HUDEP-2 (cell line): ENCODE data around the gene APH1B.

Experiments used
- DNase-seq, 76 experiments: peaks; one replicate each; lab custom pipeline; 2025; ENCODE audit not compliant: unreplicated experiment in 76 of 76; lab: John Stamatoyannopoulos, UW

The APH1B gene

DNA sequence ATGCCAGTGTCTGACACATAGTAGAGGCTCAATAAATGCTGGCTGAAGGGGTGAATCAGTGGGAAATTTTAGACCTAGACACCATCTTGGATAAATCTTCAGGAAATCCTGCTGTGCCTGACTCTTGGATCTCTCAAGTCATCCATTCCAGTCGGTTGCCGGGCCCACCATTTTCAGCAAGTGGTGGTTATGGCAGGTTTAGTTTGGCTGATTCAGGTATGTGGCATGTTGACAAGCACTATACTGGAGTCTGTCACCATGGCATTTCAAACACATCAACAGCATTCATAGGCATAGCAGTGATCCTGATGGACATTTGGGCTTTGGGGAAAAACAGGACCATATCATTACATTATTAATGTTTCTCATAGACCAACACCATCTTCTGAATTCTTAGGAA is 25.7 kb upstream of the APH1B start:
- DNase-seq: no peak

DNA sequence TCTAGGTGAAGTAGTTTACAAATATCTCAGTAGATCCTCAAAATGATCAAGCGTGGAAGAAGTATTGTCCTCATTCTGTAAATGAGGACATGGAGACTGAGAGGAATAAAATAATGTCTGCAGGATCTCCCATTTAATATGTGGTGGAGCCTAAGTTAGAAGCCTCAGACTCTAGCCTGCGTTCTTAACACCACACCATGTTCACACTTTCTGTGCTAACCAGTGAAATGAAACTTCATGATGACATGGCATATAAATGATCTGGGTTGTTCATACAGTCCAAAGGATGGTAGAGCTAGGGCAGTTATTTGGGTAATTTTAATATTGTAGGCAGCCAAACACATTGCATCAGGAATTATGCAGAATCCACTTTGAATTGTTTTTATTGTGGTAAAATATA is 25.1 kb upstream of the APH1B start:
- DNase-seq: no peak

DNA sequence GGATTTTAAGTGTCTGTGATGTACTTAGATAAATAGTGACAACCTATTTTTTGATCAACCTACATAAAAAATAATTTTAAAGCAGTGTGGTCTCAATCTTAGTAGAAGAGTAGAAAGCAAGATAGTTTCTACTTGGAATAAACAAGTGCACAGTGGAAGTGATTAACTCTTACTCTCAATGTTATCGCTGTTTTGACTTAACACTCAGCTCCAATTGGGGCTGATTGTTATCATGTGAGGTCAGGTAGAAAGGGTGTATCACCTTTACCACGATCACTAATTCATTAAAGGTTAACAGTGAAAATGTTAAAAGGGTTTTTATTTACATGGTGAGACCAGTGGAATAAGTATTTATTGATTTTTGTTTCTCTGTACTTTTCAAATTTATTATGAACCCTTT is 22.4 kb upstream of the APH1B start:
- no peak for DNase-seq

GRCh38 chr15:63255489-63255990 is 21.9 kb upstream of the APH1B start:
- DNase-seq: no peak

- DNase-seq: no peak
Measured at GRCh38 chr15:63256433-63257274, 20.8 kb upstream of the APH1B start.

- DNase-seq: peak in 1 of 76 experiments; percentile 13
Measured at GRCh38 chr15:63258658-63259057, 18.7 kb upstream of the APH1B start.

DNA sequence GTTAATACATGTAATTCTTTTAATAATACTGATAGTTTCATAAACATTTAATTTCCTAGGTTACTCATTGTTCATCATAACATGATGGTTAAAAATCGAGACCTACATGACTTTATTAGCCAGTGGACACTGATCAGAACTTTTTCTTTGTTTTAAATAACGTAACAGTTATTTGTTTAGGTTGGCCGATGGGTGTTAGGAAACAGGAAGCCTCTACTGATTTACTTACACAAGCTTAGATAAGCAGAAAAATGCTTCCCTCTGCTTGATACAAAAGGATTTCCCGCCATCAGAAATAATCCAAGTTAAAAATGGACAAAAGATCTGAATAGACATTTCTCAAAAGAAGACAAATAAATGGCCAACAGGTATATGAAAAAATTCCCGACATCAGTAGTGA is 16.6 kb upstream of the APH1B start:
- no peak for DNase-seq

- DNase-seq: no peak
Measured at GRCh38 chr15:63261311-63261710, 16.1 kb upstream of the APH1B start.

- DNase-seq: no peak
Measured at GRCh38 chr15:63263519-63263918, 13.9 kb upstream of the APH1B start.

DNA sequence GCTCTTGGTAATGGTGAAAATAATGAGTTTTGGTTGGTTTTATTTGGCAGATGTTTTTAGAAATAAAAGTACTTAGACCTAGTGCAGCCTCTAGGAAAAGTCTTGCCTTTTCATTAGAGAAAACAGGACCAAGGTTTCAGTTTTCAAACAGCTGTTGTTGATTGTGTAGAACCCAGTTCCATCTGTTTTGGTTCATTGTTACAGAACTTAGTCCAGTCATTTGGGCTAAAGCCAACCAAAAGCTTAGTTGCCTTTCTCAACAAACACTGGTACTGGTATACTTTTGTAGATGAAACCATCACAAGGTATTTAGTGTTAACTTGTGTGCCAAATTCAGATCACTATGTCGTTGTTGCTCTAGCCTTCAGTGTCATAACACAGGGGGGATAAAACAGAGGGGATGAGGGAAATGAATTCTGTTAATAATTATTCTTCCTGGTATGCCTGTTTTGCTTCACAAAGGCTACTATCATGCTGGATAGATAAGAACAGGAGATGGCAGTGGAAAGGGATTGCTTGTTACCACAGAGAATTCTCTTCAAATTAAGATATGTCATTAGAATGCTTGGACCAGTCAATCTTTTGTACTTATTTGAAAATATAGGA is 12.6 kb upstream of the APH1B start:
- DNase-seq: no peak

DNA sequence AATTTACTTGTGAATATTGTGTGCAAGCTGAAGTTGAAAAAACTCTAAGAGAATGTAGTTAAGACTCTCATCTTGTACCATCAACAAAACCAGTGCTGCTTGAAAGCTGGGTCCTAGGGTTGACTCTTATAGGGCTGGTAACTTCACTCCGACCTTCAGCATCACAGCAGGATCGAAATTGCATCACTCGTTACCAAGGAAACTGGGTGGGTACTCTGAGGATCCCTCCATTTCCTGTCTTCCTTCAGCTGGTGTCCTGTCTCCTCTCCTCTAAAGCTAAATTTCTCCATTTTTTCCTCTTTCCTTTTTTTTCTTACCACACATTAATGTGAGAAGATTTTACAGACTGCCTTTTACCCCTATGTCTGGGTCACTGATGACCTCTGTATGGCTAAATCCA is 3.0 kb upstream of the APH1B start:
- no peak for DNase-seq

DNA sequence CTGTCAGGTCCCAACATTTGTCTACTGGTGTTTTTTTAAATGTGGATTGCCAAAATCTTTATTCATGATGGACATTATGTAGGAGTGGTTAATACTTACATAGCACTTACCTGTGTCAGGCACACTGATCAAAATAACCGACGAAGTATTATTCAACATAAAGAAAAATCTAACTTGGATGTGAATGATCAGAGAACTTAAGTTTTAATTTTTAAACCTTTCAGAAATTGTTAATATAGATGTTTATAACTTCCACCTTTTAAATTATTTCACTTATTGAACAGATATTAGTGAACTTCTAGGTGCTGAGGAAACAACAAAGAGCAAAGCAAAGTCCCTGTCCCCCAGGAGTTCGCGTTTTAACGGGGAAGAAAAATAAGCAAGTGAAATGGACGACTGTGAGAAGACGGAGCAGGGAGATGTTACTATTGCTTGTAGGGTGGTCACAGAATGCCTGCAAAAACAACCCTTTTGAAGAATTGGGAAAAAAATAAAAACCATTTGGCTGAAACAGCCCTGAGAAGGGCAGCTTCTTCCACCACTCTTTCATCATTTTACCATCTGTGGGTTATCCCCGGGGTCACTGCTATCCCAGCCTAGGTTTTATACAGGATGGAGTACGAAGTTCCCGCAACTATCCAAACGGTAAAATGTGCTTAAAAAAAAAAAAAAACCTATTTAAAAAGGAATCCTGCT is 915 bp upstream of the APH1B start:
- no peak for DNase-seq

- no peak for DNase-seq
Measured at GRCh38 chr15:63277893-63278456, 570 bp downstream of the APH1B start.

- no peak for DNase-seq
Measured at GRCh38 chr15:63283126-63283525, 5.7 kb downstream of the APH1B start.

DNA sequence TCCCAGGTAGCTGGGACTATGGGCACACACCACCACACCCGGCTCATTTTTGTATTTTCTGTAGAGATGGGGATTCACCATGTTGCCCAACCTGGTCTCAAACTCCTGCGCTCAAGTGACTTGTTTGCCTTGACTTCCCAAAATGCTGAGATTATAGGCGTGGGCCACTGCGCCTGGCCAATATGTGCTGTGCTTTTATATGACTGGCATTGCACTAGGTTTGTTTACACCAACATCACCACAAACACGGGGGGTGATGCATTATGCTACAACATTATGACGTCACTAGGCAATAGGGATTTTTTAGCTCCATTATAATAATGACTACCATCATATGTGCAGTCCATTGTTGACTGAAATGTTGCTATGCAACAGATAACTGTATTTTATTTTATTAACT is 6.9 kb downstream of the APH1B start:
- DNase-seq: no peak

- DNase-seq: no peak
Measured at GRCh38 chr15:63287109-63287508, 9.7 kb downstream of the APH1B start.

GRCh38 chr15:63288342-63288741 is 10.9 kb downstream of the APH1B start:
- DNase-seq: peak in 1 of 76 experiments; percentile 11

- DNase-seq: peak in 26 of 76 experiments; percentile 4 to 50 (median 25)
Measured at GRCh38 chr15:63288778-63289378, 11.5 kb downstream of the APH1B start.

DNA sequence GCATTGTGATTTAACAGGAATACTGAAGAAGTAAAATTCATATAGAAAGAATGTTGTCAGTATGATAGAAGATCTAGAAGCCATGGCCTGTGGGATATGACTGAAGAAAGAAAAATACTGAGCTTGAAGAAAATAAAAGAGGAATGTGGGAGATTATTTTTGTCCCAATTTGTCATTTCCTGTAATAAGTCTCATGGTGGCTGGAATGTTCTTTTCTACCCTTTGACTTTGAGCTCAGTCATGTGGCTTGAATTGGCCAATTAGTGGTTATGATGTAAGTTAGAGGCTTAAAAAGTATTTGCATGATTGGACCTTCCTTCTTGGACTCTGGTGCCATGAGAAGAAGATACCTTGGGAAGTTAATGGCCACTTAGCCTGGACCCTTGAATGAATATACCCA is 14.1 kb downstream of the APH1B start:
- DNase-seq: no peak

DNA sequence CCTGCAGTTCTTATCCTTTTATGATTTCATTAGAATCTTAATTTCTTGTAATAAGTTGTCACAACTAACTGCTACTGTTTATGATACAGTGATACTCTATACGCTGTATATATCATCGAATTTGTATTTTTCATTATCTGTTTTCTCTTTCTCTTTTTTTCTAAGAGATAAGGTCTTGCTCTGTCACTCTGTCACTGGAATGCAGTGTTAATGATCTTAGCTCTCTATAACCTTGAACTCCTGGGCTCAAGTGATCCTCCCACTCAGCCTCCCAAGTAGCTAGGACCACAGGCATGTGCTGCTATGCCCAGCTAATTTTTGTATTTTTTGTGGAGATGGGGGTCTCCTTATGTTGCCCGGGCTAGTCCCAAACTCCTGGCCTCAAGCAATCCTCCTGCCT is 14.8 kb downstream of the APH1B start:
- peak in 1 of 76 experiments; percentile 6 for DNase-seq

DNA sequence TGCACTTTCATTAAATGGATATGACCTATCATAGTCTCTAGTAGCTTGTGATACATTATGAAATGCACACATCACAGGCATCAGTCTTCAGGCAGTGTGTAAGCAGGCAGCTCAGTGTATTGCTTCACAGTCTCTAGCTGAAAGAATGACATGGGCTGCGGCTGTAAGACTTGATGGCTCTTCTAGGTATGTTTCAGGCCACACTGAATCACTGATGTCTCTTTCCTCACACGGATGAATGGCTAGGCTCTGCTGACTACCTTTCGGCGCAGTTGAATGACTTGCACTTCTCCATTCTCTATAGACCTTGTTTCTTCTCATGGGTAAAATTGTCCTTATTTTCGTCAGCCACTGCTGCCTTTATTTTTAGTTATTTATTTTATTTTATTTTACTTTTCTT is 15.4 kb downstream of the APH1B start:
- no peak for DNase-seq
